Thyroid gland (tissue), 4 donors: ENCODE measurements around the gene BANP.
"Not testable (repeated sequence)": the region's sequence is repeated elsewhere in the genome, so short reads cannot be mapped to it uniquely, and the experiment has no call there.

Source experiments
- POLR2A ChIP-seq, 2 donors: fragments of 450-650 bp; IDR thresholded peaks; one replicate each; pipeline ENCODE4 v1.6.1; 2017; ENCODE audit warnings: antibody characterized with exemption in 2 of 2, mild to moderate bottlenecking in 2 of 2, moderate library complexity in 1 of 2
- TF ChIP-seq, protein P1 (sequence below), 6 experiments: fragments of 200-600 bp in 3 of 6; fragments of 450-650 bp in 3 of 6; sonication (generic) in 3 of 6; IDR thresholded peaks; one replicate each; pipeline ENCODE4 v1.5.1; 2016 to 2019; ENCODE audit warnings: antibody characterized with exemption in 6 of 6, mild to moderate bottlenecking in 2 of 6, inconsistent platforms in 1 of 6, moderate library complexity in 1 of 6

DNA sequence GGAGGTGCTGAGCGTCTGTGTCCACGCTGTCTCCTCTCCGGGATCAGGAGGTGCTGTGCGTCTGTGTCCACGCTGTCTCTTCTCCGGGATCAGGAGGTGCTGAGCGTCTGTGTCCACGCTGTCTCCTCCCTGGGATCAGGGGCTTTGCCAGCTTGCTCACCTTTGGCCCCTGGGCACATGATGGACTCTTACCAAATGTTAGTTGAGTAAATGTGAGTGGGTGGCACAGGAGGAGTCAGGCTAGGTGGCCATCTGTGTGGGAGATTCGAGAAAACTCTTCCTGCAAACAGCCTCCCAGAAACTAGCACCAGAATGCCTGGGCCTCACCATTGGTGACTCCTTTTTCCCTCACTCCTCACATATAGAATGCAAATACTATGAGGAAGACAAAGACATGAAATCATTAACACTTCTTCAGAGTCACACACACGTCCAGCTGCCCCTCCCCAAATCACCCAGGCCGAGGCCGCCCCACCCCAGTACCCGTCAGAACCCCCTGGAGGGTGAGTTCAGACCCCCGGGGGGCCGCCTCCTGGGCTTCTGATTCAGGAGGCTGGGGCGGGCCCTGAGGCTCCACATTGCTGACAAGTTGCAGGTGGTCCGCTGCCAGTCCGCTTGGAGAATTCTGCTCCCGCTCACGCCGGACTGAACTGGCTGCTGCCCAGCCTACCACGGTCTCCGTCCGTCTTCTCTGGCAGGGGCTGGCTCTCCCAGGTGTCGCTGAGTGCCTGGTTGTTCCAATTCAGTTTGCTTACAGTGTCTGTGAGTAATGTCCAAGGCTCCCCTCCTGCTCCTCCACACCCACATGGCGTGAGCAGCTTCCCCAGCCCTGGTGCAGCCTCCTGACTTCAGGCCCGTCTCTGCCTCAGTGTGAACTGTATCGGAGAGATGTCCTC lies 158.7 kb downstream of the BANP start:
- TF ChIP-seq, protein P1, sequence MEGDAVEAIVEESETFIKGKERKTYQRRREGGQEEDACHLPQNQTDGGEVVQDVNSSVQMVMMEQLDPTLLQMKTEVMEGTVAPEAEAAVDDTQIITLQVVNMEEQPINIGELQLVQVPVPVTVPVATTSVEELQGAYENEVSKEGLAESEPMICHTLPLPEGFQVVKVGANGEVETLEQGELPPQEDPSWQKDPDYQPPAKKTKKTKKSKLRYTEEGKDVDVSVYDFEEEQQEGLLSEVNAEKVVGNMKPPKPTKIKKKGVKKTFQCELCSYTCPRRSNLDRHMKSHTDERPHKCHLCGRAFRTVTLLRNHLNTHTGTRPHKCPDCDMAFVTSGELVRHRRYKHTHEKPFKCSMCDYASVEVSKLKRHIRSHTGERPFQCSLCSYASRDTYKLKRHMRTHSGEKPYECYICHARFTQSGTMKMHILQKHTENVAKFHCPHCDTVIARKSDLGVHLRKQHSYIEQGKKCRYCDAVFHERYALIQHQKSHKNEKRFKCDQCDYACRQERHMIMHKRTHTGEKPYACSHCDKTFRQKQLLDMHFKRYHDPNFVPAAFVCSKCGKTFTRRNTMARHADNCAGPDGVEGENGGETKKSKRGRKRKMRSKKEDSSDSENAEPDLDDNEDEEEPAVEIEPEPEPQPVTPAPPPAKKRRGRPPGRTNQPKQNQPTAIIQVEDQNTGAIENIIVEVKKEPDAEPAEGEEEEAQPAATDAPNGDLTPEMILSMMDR (IDR thresholded peaks at IDR 0.05) = not testable (repeated sequence)
- not testable (repeated sequence) for TF ChIP-seq POLR2A (IDR thresholded peaks at IDR 0.05)
